Measurements from ENCODE around the gene COL11A1.
"Not testable (repeated sequence)": the region's sequence is repeated elsewhere in the genome, so short reads cannot be mapped to it uniquely, and the experiment has no call there.

Gene COL11A1

DNA sequence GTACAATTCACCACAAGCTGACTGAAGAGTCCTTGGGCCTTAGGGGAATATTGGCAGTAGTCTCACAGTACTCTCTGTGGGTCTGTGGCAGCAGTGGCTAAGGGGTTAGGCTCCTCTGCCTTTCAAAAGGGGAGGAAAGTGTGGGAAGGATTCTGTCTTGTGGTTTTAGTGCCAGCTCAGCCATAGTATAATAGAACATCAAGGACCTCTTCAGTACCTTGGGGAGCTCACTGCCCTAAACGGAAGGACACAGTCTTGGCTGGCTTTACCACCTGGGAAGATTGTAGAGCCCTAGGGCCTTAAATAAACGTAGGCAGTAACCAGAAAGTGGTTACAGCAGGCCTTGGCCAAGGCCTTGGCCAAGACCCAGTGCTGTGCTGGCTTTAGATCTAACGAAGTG lies 265.7 kb downstream of the COL11A1 start:
- FAIRE-seq (no peak), DNase-seq (ENCODE audit: insufficient read length, low spot score) (no peak)

DNA sequence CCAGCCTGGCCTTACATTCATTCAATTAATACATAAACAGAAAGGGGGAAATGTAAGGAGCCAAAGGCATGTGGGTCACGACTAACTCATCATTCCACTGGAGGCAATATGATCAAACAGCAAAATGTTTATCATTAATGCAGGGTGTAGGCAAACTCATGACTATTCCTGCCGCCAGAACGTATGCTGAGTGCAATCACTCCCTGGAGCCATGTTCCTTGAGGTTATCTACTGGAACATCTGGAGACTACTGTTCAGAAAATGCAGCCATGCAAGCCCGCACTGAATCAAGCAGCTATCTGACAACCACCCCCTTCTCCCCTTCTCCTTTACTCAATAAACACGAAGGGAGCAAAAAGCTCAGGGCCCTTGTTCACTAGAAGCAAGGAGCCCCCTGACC lies 267.6 kb downstream of the COL11A1 start:
- FAIRE-seq (no peak), DNase-seq (ENCODE audit: insufficient read length, low spot score) (no peak)

DNA sequence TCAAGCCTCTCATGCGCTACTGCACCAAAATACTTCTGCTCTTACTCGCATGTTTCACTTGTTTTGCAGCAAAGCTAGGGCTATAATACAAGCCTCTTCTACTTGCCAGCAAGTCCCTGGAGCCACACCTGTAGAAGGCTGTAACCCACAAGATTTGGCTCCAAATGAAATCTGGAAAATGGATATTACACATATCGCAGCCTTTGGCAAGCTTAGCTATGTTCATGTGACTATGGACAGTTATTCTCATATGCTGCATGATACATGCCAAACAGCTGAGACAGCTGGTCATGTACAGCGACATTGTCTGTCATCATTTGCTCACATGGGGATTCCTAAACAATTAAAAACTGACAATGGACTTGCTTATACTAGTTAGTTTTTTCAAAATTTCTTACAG lies 270.3 kb downstream of the COL11A1 start:
- DNase-seq (ENCODE audit: insufficient read length, low spot score), result no peak
- FAIRE-seq, result no peak

DNA sequence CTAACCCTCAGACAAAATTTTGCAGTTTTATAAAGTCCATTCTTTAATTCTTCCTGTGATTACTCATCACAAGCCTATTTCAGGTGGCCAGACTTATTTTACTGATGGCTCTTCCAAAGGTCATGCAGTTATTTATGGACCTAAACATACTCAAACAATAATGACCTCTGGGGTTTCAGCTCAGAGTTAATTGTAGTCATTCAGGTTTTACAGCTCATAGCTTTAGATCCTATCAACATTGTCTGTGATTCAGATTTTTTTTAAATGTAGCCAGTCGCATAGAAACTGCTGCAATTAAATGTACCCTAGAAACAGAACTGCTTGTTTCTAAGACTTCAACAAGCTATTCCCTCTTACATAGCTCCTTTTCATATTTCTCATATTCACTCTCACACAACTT lies 270.8 kb downstream of the COL11A1 start:
- FAIRE-seq (no peak), DNase-seq (ENCODE audit: insufficient read length, low spot score) (no peak)

DNA sequence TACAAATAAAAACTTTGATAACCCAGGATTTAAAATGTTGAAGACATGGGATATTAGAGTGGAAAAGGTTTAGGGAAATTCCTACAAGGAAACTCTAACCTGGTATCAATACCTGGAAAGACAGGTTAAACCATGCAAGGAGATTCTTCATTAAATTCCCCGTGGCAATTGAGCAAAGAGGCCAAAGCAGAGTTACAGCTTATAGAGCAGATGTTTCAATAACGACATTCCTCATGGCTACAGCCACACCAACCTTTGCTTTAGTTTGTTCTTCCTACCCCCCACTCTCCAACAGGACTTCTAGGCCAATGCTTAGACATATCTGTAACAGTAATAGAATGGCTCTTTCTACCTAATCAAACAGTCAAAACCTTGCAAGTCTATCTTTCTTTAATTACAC lies 271.3 kb downstream of the COL11A1 start:
- no peak for FAIRE-seq

DNA sequence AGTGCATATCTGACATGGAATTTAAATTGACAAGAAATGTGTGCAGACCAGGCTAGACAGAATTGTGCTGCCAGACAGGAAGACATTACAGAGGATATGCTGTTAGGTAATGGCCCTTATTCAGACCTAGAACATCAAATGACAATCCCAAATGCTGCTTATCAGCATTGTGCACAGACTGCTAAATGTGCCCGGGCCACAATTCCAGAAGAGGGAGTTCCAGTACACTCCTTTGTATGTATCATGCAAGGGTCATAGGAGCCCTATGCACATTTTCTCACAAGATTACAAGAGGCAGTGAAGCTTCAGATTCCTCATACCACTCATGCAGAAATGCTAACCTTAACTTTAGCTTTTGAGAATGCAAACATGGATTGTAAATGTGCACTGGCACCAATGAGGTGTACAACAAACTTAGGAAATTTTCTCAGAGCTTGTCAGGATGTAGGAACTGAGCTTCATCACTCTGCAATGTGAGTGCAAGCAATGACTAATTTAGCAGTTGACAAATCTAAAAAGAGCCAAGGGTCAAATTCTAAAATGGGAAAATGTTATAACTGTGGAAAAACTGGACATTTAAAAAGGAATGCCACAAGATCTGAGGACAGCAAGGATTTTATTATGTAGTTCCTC lies 273.5 kb downstream of the COL11A1 start:
- FAIRE-seq (no peak), DNase-seq (ENCODE audit: insufficient read length, low spot score) (no peak)

More for the DNA sequence above, 271.3 kb downstream of the COL11A1 start:
- no peak for DNase-seq (ENCODE audit: insufficient read length, low spot score)

DNA sequence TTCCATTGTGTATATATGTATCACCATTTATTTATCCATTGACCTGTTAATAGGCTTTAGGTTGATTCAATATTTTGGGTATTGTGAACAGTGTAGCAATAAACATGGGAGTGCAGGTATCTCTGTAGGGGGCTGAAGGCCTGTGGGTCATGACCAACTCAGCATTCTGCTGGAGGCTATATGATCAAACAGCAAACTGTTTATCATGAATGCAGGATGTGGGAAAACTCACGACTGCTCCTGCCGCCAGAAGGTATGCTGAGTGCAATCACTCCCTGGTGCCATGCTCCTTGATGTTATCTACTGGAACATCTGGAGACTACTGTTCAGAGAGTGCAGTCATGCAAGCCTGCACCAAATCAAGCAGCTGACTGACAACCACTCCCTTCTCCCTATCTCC lies 275.2 kb downstream of the COL11A1 start:
- DNase-seq (ENCODE audit: insufficient read length, low spot score) (no peak), FAIRE-seq (no peak)

DNA sequence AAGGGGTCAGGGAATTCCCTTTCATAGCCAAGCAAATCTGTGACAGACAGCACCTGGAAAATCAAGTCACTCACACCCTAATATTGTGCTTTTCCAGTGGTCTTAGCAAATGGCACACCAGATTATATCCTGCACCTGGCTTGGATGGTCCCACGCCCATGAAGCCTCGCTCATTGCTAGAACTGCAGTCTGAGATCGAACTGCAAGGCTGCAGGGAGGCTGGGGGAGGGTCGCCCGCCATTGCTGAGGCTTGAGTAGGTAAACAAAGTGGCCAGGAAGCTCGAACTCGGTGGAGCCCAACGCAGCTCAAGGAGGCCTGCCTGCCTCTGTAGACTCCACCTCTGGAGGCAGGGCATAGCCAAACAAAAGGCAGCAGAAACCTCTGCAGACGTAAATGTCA lies 281.6 kb downstream of the COL11A1 start:
- not testable (repeated sequence) for DNase-seq (ENCODE audit: insufficient read length, low spot score)

More for the DNA sequence above, 281.6 kb downstream of the COL11A1 start:
- FAIRE-seq, result not testable (repeated sequence)

All from GM19239 (cell line).